A549 (cell line): ENCODE results near the gene PLEKHA7.

Experiments
- CBX2 ChIP-seq: fragments of 200-600 bp; sonication (generic); IDR thresholded peaks from 2 replicates; pipeline ENCODE4 v1.6.1; 2016; ENCODE audit warnings: low read depth, mild to moderate bottlenecking, borderline replicate concordance
- CBX8 ChIP-seq: fragments of 200-600 bp; sonication (generic); IDR thresholded peaks from 2 replicates; pipeline ENCODE4 v1.6.1; 2016
- CEBPB ChIP-seq, 2 experiments: fragments of >200 bp in 1 of 2; sonication (Bioruptor Twin) in 1 of 2; formaldehyde crosslinking in 1 of 2; IDR thresholded peaks; 2 replicates each; pipeline ENCODE4 v1.6.1; 2012 to 2016
- EHMT2 ChIP-seq: fragments of 200-600 bp; sonication (generic); IDR thresholded peaks from 2 replicates; pipeline ENCODE4 v1.6.1; 2016; ENCODE audit warnings: antibody characterized with exemption, low read depth, mild to moderate bottlenecking, moderate library complexity
- FOSL2 ChIP-seq, 2 experiments: fragments of 450-650 bp in 1 of 2; fragments of >200 bp in 1 of 2; sonication (Bioruptor Twin) in 1 of 2; formaldehyde crosslinking; IDR thresholded peaks; 2 replicates each; pipeline versions ENCODE4 v1.5.0 to v1.6.1; 2016 to 2020; ENCODE audit warnings: mild to moderate bottlenecking in 1 of 2, moderate library complexity in 1 of 2
- GATA3 ChIP-seq: IDR thresholded peaks from 2 replicates; pipeline ENCODE4 v1.6.1; 2012; ENCODE audit warnings: borderline replicate concordance
- MYC ChIP-seq: IDR thresholded peaks from 2 replicates; pipeline ENCODE4 v1.6.1; 2012; ENCODE audit warnings: mild to moderate bottlenecking, inconsistent platforms, low read length, improper control_type of control experiment, borderline replicate concordance
- POLR2A ChIP-seq: IDR thresholded peaks from 2 replicates; pipeline ENCODE4 v1.6.1; 2012; ENCODE audit warnings: mild to moderate bottlenecking, low read length
- RAD21 ChIP-seq, 2 experiments: fragments of >200 bp in 1 of 2; sonication (Bioruptor Twin) in 1 of 2; formaldehyde crosslinking in 1 of 2; IDR thresholded peaks in 1 of 2; conservative IDR thresholded peaks in 1 of 2; 2 replicates in 1 of 2; 3 replicates in 1 of 2; pipeline ENCODE4 v1.6.1; 2012 to 2018; ENCODE audit warnings: inconsistent platforms in 1 of 2
- ZFP36 ChIP-seq: fragments of 450-650 bp; IDR thresholded peaks from 2 replicates; pipeline ENCODE4 v1.6.1; 2014; ENCODE audit warnings: borderline replicate concordance; ENCODE audit not compliant: partially characterized antibody
- ZNF302 ChIP-seq: fragments of 250-450 bp; sonication (Bioruptor Pico); IDR thresholded peaks from 2 replicates; pipeline ENCODE4 v1.9.0; 2021; ENCODE audit warnings: inconsistent platforms, mild to moderate bottlenecking, moderate library complexity
- TF ChIP-seq, protein P1 (sequence below): fragments of >200 bp; sonication (Bioruptor Twin); formaldehyde crosslinking; IDR thresholded peaks from 3 replicates; pipeline ENCODE4 v1.5.1; 2016
- TF ChIP-seq, protein P2 (sequence below): fragments of 450-650 bp; IDR thresholded peaks from 2 replicates; pipeline ENCODE4 v1.6.1; 2014; ENCODE audit warnings: antibody characterized with exemption
- TF ChIP-seq, protein P3 (sequence below): IDR thresholded peaks from 2 replicates; pipeline ENCODE4 v1.6.1; 2012; ENCODE audit warnings: low read depth, borderline replicate concordance

DNA sequence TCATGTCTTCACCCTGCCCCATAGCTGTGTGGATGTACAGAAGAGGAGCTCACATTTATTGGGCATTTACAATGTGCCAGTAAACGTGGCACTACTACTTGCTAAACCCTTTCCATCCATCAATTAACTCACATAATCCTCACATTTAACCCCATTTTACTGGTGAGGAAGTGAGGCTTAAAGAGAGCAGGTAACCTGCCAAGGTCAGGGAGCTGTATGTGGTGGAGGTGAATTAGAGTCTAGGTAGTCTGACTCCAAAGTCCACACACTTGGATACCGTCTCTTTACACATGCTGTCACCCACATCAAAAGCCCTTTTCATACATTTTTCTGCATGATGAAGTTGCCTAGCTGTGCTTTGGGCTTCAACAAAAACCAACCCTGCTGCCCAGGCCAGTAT is 10.8 kb downstream of the PLEKHA7 start:
- TF ChIP-seq, protein P1, sequence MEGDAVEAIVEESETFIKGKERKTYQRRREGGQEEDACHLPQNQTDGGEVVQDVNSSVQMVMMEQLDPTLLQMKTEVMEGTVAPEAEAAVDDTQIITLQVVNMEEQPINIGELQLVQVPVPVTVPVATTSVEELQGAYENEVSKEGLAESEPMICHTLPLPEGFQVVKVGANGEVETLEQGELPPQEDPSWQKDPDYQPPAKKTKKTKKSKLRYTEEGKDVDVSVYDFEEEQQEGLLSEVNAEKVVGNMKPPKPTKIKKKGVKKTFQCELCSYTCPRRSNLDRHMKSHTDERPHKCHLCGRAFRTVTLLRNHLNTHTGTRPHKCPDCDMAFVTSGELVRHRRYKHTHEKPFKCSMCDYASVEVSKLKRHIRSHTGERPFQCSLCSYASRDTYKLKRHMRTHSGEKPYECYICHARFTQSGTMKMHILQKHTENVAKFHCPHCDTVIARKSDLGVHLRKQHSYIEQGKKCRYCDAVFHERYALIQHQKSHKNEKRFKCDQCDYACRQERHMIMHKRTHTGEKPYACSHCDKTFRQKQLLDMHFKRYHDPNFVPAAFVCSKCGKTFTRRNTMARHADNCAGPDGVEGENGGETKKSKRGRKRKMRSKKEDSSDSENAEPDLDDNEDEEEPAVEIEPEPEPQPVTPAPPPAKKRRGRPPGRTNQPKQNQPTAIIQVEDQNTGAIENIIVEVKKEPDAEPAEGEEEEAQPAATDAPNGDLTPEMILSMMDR, result no peak
- TF ChIP-seq EHMT2 (no peak), CEBPB (IDR thresholded peaks at IDR 0.05) (no peak), ZNF302 (CRISPR knock-in tag) (no peak), ZFP36 (no peak), POLR2A (no peak), CBX8 (no peak), FOSL2 (IDR thresholded peaks at IDR 0.05) (no peak), FOSL2 (CRISPR knock-in tag; IDR thresholded peaks at IDR 0.05) (no peak), RAD21 (conservative IDR thresholded peaks at IDR 0.05 in 1 of 2, IDR thresholded peaks at IDR 0.05 in 1 of 2) (no peak), MYC (no peak), CBX2 (no peak), GATA3 (no peak)
- TF ChIP-seq, protein P2, sequence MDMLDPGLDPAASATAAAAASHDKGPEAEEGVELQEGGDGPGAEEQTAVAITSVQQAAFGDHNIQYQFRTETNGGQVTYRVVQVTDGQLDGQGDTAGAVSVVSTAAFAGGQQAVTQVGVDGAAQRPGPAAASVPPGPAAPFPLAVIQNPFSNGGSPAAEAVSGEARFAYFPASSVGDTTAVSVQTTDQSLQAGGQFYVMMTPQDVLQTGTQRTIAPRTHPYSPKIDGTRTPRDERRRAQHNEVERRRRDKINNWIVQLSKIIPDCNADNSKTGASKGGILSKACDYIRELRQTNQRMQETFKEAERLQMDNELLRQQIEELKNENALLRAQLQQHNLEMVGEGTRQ, result no peak
- TF ChIP-seq, protein P3, sequence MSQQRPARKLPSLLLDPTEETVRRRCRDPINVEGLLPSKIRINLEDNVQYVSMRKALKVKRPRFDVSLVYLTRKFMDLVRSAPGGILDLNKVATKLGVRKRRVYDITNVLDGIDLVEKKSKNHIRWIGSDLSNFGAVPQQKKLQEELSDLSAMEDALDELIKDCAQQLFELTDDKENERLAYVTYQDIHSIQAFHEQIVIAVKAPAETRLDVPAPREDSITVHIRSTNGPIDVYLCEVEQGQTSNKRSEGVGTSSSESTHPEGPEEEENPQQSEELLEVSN, result no peak
